ENCODE results near the gene DMWD. TPM values are rescaled to one million over a fixed set of nuclear protein-coding genes. Genes with fewer than 3 reads are reported as not detected.

The DMWD gene
- total and polyA plus RNA-seq, 2 of the 13 experiments (the other 11 are each of a cell fraction or from before 2014, with no cell fraction given): 10.3 to 14.9 TPM

DNA sequence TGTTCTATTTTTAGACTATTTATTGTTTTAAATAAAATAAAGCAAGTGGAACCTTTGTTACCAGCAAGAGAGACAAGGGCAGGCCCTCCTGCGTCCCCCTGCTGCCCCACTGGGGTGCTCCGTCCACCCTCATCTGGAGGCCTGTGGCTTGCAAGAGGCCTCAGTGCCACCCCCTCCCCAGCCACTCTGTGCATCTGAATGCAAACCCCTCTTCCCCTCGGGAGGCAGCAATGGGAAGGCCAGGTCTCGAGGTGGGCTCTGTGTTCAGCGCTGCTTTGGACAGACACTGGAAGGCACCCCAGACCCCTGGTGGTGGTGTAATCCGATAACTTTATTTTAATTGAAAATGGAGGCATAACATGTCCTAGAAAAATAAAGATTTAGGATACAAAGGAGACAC is 28.2 kb downstream of the DMWD start (continued):
- no peak for TF ChIP-seq HNRNPK (IDR thresholded peaks at IDR 0.05; ENCODE audit: low read depth, low read length, poor library complexity, severe bottlenecking)
- TF ChIP-seq NFIC (IDR thresholded peaks at IDR 0.05; ENCODE audit: low read length): no peak

DNA sequence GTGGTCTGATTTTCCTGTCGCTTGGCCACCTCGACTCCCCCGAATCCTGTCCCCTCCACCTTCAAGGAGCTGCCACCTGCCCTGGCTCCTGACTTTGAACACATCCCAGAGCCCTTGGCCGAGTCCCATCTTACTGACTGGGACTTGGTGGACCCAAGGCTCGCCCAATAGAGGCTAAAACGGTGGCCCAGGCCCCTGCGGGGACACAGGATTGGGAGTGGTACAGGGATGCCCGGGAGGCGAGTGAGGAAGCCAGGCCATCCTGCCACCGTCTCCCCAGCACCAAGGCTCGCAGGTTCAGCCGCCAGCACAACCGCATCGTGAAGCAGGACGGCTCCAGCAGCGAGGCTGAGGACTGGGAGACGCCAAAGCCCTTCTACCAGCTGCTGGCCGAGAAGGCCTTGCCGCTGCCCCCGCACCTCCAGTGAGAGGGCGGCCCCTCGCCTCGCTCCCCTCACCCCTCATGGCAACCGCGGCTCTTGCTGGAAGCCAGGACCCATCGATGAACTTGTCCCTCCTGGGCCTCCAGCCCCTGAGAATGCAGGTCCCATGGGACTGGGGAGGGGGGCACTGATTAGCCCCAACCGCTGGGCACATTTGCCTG is 28.9 kb downstream of the DMWD start:
- no TSS peak for BruUV-seq (replicated peaks)
- no peaks in the 10 kb centered on the region for H4K20me1 ChIP-seq (ENCODE audit: insufficient read depth, low read length)
- H3K79me2 ChIP-seq (ENCODE audit: insufficient read depth, low read length): peaks cover 3% of the 10 kb centered on the region
- H3K27ac ChIP-seq (ENCODE audit: extremely low read length, insufficient read depth, low read length): no peak overlapping the region
- H2AFZ ChIP-seq (ENCODE audit: low read length): no peak overlapping the region
- 82% methylated on average over 4 of the region's 27 CpGs for WGBS (ENCODE audit: low lambda C conversion rate)
- ATAC-seq (no peak), FAIRE-seq (no peak), DNase-seq (ENCODE audit: low spot score) (no peak)
- ChIA-PET POLR2A (no interaction called here), CTCF (ENCODE audit: low intra/inter-chr PET ratio, low total read pairs) (no interaction called here)
- intact Hi-C loops (cut with micrococcal nuclease; ENCODE audit: unreplicated experiment) (no loop called here), in situ Hi-C loops (cut with HindIII; ENCODE audit: extremely low pct_ligation_motif_present, low pct_unique_long_range_greater_than_20kb) (no loop called here)
- no peaks in the 10 kb centered on the region for H3K36me3 ChIP-seq (replicated peaks in 1 of 2; ENCODE audit: control insufficient read depth in 1 of 2, insufficient read depth in 2 of 2, low read length in 2 of 2)
- peaks cover 12 to 26% of the 10 kb centered on the region in 2 experiments; a peak in 4 of 5 replicates for H3K27me3 ChIP-seq (ENCODE audit: control insufficient read depth in 1 of 2, insufficient read depth in 2 of 2, low read length in 2 of 2)
- no peak overlapping the region for H3K4me2 ChIP-seq (ENCODE audit: low read depth, low read length)
- no peak overlapping the region for H3K9ac ChIP-seq (ENCODE audit: insufficient read depth, low read depth, low read length)
- 0 out of 2 replicates have a peak, but pooled peaks cover 10% of the 10 kb centered on the region for H3K4me1 ChIP-seq (ENCODE audit: insufficient read depth, low read length)
- TF ChIP-seq NR2F1 (CRISPR knock-in tag; IDR thresholded peaks at IDR 0.05): no peak
- no peak for TF ChIP-seq DNMT3B (CRISPR knock-in tag; conservative IDR thresholded peaks at IDR 0.05)
- TF ChIP-seq AGO1 (IDR thresholded peaks at IDR 0.05; ENCODE audit: low read depth, low read length, poor library complexity, severe bottlenecking): peak; percentile 92
- TF ChIP-seq ZNF143 (CRISPR knock-in tag; IDR thresholded peaks at IDR 0.05): no peak
- TF ChIP-seq, protein P1, sequence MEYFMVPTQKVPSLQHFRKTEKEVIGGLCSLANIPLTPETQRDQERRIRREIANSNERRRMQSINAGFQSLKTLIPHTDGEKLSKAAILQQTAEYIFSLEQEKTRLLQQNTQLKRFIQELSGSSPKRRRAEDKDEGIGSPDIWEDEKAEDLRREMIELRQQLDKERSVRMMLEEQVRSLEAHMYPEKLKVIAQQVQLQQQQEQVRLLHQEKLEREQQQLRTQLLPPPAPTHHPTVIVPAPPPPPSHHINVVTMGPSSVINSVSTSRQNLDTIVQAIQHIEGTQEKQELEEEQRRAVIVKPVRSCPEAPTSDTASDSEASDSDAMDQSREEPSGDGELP (IDR thresholded peaks at IDR 0.05; ENCODE audit: borderline replicate concordance, low read depth): no peak
- TF ChIP-seq SIX1 (CRISPR knock-in tag; IDR thresholded peaks at IDR 0.05; ENCODE audit: borderline replicate concordance): no peak
- TF ChIP-seq, protein P2, sequence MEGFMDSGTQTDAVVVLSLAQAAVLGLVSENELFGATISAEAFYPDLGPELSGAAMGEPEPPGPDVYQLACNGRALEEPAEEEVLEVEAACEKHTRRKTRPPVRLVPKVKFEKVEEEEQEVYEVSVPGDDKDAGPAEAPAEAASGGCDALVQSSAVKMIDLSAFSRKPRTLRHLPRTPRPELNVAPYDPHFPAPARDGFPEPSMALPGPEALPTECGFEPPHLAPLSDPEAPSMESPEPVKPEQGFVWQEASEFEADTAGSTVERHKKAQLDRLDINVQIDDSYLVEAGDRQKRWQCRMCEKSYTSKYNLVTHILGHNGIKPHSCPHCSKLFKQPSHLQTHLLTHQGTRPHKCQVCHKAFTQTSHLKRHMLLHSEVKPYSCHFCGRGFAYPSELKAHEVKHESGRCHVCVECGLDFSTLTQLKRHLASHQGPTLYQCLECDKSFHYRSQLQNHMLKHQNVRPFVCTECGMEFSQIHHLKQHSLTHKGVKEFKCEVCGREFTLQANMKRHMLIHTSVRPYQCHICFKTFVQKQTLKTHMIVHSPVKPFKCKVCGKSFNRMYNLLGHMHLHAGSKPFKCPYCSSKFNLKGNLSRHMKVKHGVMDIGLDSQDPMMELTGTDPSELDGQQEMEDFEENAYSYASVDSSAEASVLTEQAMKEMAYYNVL (CRISPR knock-in tag; IDR thresholded peaks at IDR 0.05; ENCODE audit: borderline replicate concordance): no peak
- peak; percentile 17; the same call in 1 of the 2 replicates for TF ChIP-seq KDM2A (CRISPR knock-in tag; IDR thresholded peaks at IDR 0.05; ENCODE audit: borderline replicate concordance, low read depth)
- TF ChIP-seq, protein P3, sequence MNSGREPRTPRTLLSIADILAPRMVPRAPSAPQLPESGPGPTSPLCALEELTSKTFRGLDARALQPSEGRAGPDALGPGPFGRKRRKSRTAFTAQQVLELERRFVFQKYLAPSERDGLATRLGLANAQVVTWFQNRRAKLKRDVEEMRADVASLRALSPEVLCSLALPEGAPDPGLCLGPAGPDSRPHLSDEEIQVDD (CRISPR knock-in tag; IDR thresholded peaks at IDR 0.05; ENCODE audit: borderline replicate concordance): no peak
- TF ChIP-seq ZNF747 (CRISPR knock-in tag; IDR thresholded peaks at IDR 0.05; ENCODE audit: borderline replicate concordance): no peak
- TF ChIP-seq ARID2 (CRISPR knock-in tag; IDR thresholded peaks at IDR 0.05; ENCODE audit: borderline replicate concordance): no peak
- no peak overlapping the region for H3K4me3 ChIP-seq (replicated peaks in 1 of 3; ENCODE audit: insufficient read depth in 1 of 3, low read depth in 2 of 3, low read length in 3 of 3)
- H3K9me3 ChIP-seq (ENCODE audit: low read length): no peaks in the 10 kb centered on the region
